Fibroblast of lung (primary cell): Measurements from ENCODE around the gene PHF2. TPM values are rescaled to one million over a fixed set of nuclear protein-coding genes. Genes with fewer than 3 reads are reported as not detected.

Experiments
- DNase-seq, 2 donors: peaks; one replicate each; pipeline versions ENCODE4 v3.0.0 to v3.0.0-alpha.2; 2010; ENCODE audit warnings: low read depth in 2 of 2
- H2AFZ ChIP-seq: 2 replicates; pipeline ENCODE4 v1.5.1; 2012; ENCODE audit warnings: low read length, control low read depth, inconsistent platforms
- H3K27ac ChIP-seq: 2 replicates; pipeline ENCODE4 v1.5.1; 2011; ENCODE audit warnings: low read length, control low read depth; ENCODE audit not compliant: insufficient read depth
- H3K27me3 ChIP-seq: 2 replicates; pipeline ENCODE4 v1.5.1; 2011; ENCODE audit warnings: mild to moderate bottlenecking, low read length; ENCODE audit not compliant: control insufficient read depth, insufficient read depth
- H3K36me3 ChIP-seq: 2 replicates; pipeline ENCODE4 v1.5.1; 2011; ENCODE audit warnings: low read length; ENCODE audit not compliant: control insufficient read depth, insufficient read depth
- H3K4me1 ChIP-seq: 2 replicates; pipeline ENCODE4 v1.5.1; 2011; ENCODE audit warnings: low read length; ENCODE audit not compliant: control insufficient read depth, insufficient read depth; ENCODE audit errors: extremely low read depth
- H3K4me2 ChIP-seq: 2 replicates; pipeline ENCODE4 v1.5.1; 2011; ENCODE audit warnings: low read length, control low read depth; ENCODE audit not compliant: insufficient read depth; ENCODE audit errors: extremely low read depth
- H3K4me3 ChIP-seq, 4 experiments: fragments of 200-600 bp in 1 of 4; sonication (generic) in 1 of 4; replicated peaks in 1 of 4; 2 replicates each; pipeline ENCODE4 v1.5.1; 2011 to 2016; ENCODE audit warnings: low read length in 4 of 4, low read depth in 3 of 4, mild to moderate bottlenecking in 3 of 4, control low read depth in 2 of 4, inconsistent platforms in 1 of 4, mixed read lengths in 1 of 4; ENCODE audit not compliant: insufficient read depth in 1 of 4; ENCODE audit errors: control extremely low read depth in 1 of 4
- H3K79me2 ChIP-seq: 2 replicates; pipeline ENCODE4 v1.5.1; 2012; ENCODE audit warnings: mild to moderate bottlenecking, low read length, inconsistent platforms; ENCODE audit not compliant: control insufficient read depth, insufficient read depth
- H3K9ac ChIP-seq: 2 replicates; pipeline ENCODE4 v1.5.1; 2011; ENCODE audit warnings: mild to moderate bottlenecking, low read length, control low read depth; ENCODE audit not compliant: insufficient read depth
- H3K9me3 ChIP-seq: 2 replicates; pipeline ENCODE4 v1.5.1; 2012; ENCODE audit warnings: low read depth, low read length; ENCODE audit not compliant: control insufficient read depth, insufficient read depth
- H4K20me1 ChIP-seq: 2 replicates; pipeline ENCODE4 v1.5.1; 2011; ENCODE audit warnings: low read length; ENCODE audit not compliant: control insufficient read depth, insufficient read depth; ENCODE audit errors: extremely low read depth
- EZH2 ChIP-seq: IDR thresholded peaks from 2 replicates; pipeline ENCODE4 v1.5.1; 2012; ENCODE audit warnings: low read length, control low read depth, mild to moderate bottlenecking; ENCODE audit errors: missing control alignments
- polyA plus RNA-seq, 2 donors: library from polyadenylated mRNA; depleted of rRNA in 1 of 2; stranded (reverse) in 1 of 2; unstranded in 1 of 2; fragments of >200 nt; gene quantifications; 2 replicates each; pipeline ENCODE4 v1.2.1, GENCODE V29; 2011 to 2012; ENCODE audit warnings: missing spikeins in 1 of 2
- total RNA-seq: library from RNA; depleted of rRNA; stranded (reverse); fragments of >200 nt; gene quantifications from 2 replicates; pipeline ENCODE4 v1.2.1, GENCODE V29; 2014
- TF ChIP-seq, protein P1 (sequence below), 2 donors: IDR thresholded peaks in 1 of 2; conservative IDR thresholded peaks in 1 of 2; 1 replicate in 1 of 2; 2 replicates in 1 of 2; pipeline ENCODE4 v1.5.1; 2011 to 2012; ENCODE audit warnings: low read length in 2 of 2, control low read depth in 1 of 2, inconsistent platforms in 1 of 2, low read depth in 1 of 2, mild to moderate bottlenecking in 1 of 2

Gene PHF2
- total and polyA plus RNA-seq, 2 donors (not counting 1 experiment from before 2014, with no cell fraction given) = 9.2 to 13.4 TPM

DNA sequence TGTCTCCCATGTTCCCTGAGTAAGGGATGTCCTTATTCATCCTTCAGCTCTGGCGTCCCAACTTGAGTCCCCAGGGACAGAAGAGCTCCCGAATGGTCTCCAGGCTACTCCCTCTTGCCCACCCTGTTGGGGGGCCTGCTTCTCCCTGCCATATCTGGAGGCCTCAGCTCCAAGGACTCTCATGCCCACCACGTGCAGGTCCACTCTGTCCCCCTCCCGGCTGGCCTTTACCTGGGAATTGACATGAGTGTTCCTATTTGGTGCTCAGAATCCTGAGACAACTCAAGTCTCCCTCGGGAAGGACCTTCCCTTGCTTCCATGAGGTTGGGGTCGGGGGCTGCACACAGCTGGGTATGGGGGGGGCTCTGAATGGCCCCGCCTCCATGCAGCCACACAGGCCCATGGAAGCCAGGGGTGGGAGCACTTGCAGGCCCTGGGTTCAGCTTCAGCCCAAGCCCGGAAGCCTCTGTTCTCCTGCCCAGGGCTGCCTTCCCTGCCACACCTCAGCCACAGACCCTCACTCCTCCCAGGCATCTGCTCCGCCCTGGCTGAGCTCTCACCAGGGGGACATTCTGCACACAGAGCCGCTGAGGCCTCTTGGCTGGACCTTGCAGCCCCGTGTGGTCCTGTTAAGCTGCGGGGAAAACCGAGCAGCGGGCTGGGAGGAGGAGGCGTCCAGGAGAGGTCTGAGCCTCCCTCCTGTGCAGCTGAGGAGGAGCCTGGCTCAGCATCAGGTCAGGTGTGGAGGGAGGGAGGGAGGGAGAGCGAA is 121.9 kb downstream of the PHF2 start:
- Histone ChIP-seq H4K20me1 (no peaks in the 10 kb centered on the region), H3K4me1 (no peaks in the 10 kb centered on the region), H3K27me3 (no peaks in the 10 kb centered on the region), H3K36me3 (no peaks in the 10 kb centered on the region), H2AFZ (no peak overlapping the region), H3K9ac (no peak overlapping the region), H3K4me3 (no peak overlapping the region), H3K79me2 (no peaks in the 10 kb centered on the region), H3K9me3 (no peaks in the 10 kb centered on the region), H3K4me2 (no peak overlapping the region), H3K27ac (no peak overlapping the region)
- no peak for DNase-seq
- TF ChIP-seq EZH2 = no peak
- TF ChIP-seq, protein P1, sequence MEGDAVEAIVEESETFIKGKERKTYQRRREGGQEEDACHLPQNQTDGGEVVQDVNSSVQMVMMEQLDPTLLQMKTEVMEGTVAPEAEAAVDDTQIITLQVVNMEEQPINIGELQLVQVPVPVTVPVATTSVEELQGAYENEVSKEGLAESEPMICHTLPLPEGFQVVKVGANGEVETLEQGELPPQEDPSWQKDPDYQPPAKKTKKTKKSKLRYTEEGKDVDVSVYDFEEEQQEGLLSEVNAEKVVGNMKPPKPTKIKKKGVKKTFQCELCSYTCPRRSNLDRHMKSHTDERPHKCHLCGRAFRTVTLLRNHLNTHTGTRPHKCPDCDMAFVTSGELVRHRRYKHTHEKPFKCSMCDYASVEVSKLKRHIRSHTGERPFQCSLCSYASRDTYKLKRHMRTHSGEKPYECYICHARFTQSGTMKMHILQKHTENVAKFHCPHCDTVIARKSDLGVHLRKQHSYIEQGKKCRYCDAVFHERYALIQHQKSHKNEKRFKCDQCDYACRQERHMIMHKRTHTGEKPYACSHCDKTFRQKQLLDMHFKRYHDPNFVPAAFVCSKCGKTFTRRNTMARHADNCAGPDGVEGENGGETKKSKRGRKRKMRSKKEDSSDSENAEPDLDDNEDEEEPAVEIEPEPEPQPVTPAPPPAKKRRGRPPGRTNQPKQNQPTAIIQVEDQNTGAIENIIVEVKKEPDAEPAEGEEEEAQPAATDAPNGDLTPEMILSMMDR (conservative IDR thresholded peaks at IDR 0.05 in 1 of 2, IDR thresholded peaks at IDR 0.05 in 1 of 2; ENCODE audit: low read depth in 1 of 2, low read length in 2 of 2) = no peak

DNA sequence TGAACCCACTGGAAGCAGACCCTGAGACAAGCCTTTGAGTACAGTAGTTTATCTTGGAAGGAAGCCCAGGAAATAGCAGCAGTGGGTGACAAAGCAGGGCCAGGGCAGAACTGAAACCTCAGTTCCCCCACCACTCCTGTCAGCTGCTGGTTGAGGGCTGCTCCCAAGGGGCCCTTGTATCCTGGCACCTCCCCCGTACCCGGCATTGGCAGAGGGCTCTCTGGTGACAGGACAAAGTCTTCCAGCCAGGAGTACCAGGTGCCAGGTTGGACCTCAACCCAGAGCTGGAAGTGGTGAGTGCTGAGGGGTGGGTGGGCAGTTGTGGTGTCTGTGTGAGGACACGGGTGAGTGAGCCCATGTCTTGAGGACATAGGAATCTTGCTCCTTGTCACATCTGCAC is 123.3 kb downstream of the PHF2 start:
- Histone ChIP-seq H3K9ac (no peak overlapping the region), H3K9me3 (no peaks in the 10 kb centered on the region), H3K4me3 (no peak overlapping the region), H3K27me3 (no peaks in the 10 kb centered on the region), H2AFZ (no peak overlapping the region), H4K20me1 (no peaks in the 10 kb centered on the region), H3K4me1 (no peaks in the 10 kb centered on the region), H3K27ac (no peak overlapping the region), H3K4me2 (no peak overlapping the region), H3K79me2 (no peaks in the 10 kb centered on the region), H3K36me3 (no peaks in the 10 kb centered on the region)
- DNase-seq = no peak
- no peak for TF ChIP-seq EZH2
- TF ChIP-seq, protein P1 (conservative IDR thresholded peaks at IDR 0.05 in 1 of 2, IDR thresholded peaks at IDR 0.05 in 1 of 2; ENCODE audit: low read depth in 1 of 2, low read length in 2 of 2) = no peak

DNA sequence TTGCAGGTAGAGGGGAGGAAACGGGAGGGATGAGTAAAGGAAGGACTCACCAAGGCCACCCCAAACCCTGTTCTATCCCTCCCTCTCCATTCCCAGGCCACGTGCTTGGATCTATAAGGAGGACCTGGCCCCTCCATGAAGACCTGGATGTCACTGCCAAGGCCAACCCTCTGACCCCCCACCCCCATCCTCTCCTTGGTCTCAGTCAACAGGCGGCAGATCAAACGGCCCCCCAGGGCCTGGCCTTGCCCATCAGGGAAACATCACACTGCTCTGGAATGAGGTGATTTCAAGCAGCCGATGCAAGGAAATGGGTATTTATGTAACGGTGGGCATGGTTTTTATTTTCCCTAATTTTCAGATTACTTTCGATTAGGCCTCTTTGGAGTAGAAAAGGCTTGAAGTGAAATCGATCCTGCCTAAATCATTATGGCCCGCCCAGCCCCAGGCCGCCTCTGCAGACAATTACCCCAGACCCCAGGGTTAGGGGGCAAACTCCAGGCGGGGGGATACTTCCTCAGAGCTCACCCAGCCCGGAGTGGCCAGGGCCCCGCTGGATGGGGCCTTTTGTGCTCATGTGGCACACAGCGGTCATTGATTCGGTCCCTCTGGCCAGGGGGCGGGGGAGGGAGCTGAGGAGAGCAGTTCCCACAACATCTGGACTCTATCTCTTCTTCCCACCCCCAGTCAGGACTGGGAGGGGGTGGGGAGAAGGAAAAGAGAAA is 125.3 kb downstream of the PHF2 start:
- no peak overlapping the region for H3K4me3 ChIP-seq
- TF ChIP-seq EZH2 = no peak
- TF ChIP-seq, protein P1 (conservative IDR thresholded peaks at IDR 0.05 in 1 of 2, IDR thresholded peaks at IDR 0.05 in 1 of 2; ENCODE audit: low read depth in 1 of 2, low read length in 2 of 2) = no peak
- DNase-seq = no peak
- H2AFZ ChIP-seq = no peak overlapping the region
- H3K9ac ChIP-seq = no peak overlapping the region
- H3K36me3 ChIP-seq = no peaks in the 10 kb centered on the region
- no peaks in the 10 kb centered on the region for H3K79me2 ChIP-seq
- H3K27me3 ChIP-seq = no peaks in the 10 kb centered on the region
- no peaks in the 10 kb centered on the region for H3K9me3 ChIP-seq
- H3K4me1 ChIP-seq = no peaks in the 10 kb centered on the region
- H3K27ac ChIP-seq = no peak overlapping the region
- no peaks in the 10 kb centered on the region for H4K20me1 ChIP-seq
- H3K4me2 ChIP-seq = no peak overlapping the region
